Heart right ventricle (tissue), 16 donors: Measurements from ENCODE around the gene RRP8. TPM values are rescaled to one million over a fixed set of nuclear protein-coding genes. Genes with fewer than 3 reads are reported as not detected.

Experiments
- ATAC-seq, 8 donors: fragments of 200-7000 bp; cut with Tn5 transposase; one replicate each; pipeline ENCODE4 v1.9.1; 2020; ENCODE audit warnings: mild to moderate bottlenecking in 8 of 8, moderate library complexity in 8 of 8, moderate number of reproducible peaks in 1 of 8
- DNase-seq, 2 donors: peaks; one replicate each; pipeline ENCODE4 v3.0.0-alpha.2; 2020
- H3K27ac ChIP-seq, 10 donors: fragments of 200-600 bp; sonication (generic) in 2 of 10; one replicate each; pipeline versions ENCODE4 v1.5.0 to v1.8.0; 2020 to 2022; ENCODE audit warnings: mild to moderate bottlenecking in 3 of 10
- H3K27me3 ChIP-seq, 7 donors: fragments of 200-600 bp; one replicate each; pipeline ENCODE4 v1.8.0; 2021 to 2022; ENCODE audit warnings: mild to moderate bottlenecking in 2 of 7
- H3K36me3 ChIP-seq, 9 donors: fragments of 200-600 bp; sonication (generic) in 1 of 9; one replicate each; pipeline versions ENCODE4 v1.5.0 to v1.8.0; 2020 to 2022; ENCODE audit warnings: mild to moderate bottlenecking in 2 of 9
- H3K4me1 ChIP-seq, 9 donors: fragments of 200-600 bp; sonication (generic) in 1 of 9; one replicate each; pipeline versions ENCODE4 v1.5.0 to v1.8.0; 2020 to 2022; ENCODE audit warnings: mild to moderate bottlenecking in 4 of 9
- H3K4me3 ChIP-seq, 10 donors: fragments of 200-600 bp; sonication (generic) in 2 of 10; one replicate each; pipeline versions ENCODE4 v1.5.0 to v1.8.0; 2020 to 2022; ENCODE audit warnings: mild to moderate bottlenecking in 7 of 10, moderate library complexity in 2 of 10
- H3K9me3 ChIP-seq, 11 donors: fragments of 200-600 bp in 10 of 11; sonication (generic) in 2 of 11; one replicate each; pipeline versions ENCODE4 v1.5.0 to v1.8.0; 2013 to 2022; ENCODE audit warnings: mild to moderate bottlenecking in 2 of 11, control low read depth in 1 of 11, moderate library complexity in 1 of 11
- CTCF ChIP-seq, 9 donors: fragments of 200-600 bp; sonication (generic) in 2 of 9; IDR thresholded peaks; one replicate each; pipeline versions ENCODE4 v1.5.0 to v1.8.0; 2021 to 2022; ENCODE audit warnings: antibody characterized with exemption in 9 of 9, mild to moderate bottlenecking in 5 of 9, moderate library complexity in 1 of 9
- WGBS, 2 donors: extraction: QIAGEN DNeasy Blood & Tissue Kit; methylation state at CpG; one replicate each; pipeline ENCODE4 v1.1.7; 2013; ENCODE audit warnings: inconsistent platforms in 1 of 2; 5-methylcytosine and 5-hydroxymethylcytosine counted together
- intact Hi-C, 10 donors: fragments of 100-400 bp; cut with DNase I; formaldehyde crosslinking; loops; one replicate each; pipeline versions ENCODE4 v1.11.1 to v1.14.2; 2022
- polyA plus RNA-seq, 2 donors: library from polyadenylated mRNA; stranded (reverse); fragments of 200-250 nt; gene quantifications; one replicate each; pipeline ENCODE4 v1.2.3, GENCODE V29; 2013
- total RNA-seq, 10 donors: library from RNA; stranded (reverse); fragmentation: NEBNext Ultra II Directional in 3 of 10; extraction: Animal tissue kit (Norgen Biotek cat#: 25700) in 3 of 10; gene quantifications; one replicate each; pipeline versions ENCODE4 v1.2.1 to v1.2.4, GENCODE V29; 2021 to 2023
- donor health status: Arrhythmogenic right ventricular cardiomyopathy.
- donor health status: ischemic (EF 13 %, LVEDD 7.1; RV severe dilation, severe dysfunction).
- donor health status: healthy with polysubstance abuse.
- donor health status: DM: no; HTN: yes; CAD: no.
- donor health status: DM: no; HTN: no; CAD: no.
- donor health status: ischemic (EF 25% LVEDD 6.9; RV normal size, moderate dysfunction).
- donor health status: ischemic (EF 25% LVEDD 5.7; RV mildly dilated, moderate dysfunction).
- donor health status: healthy.
- donor health status: DM: yes; HTN: yes; CAD: no.
- donor health status: Ischemic cardiomyopathy.
- donor health status: ischemic (EF 35%, LVEDD 5.7; RV mildly dilated, moderate dysfunction).
- donor health status: nonischemic (EF 11% LVEDD 7.7; RV severe dilation, severe dysfunction).
- donor health status: DM: yes; HTN: yes; CAD: no.
- donor health status: PGD.
- donor health status: ischemic (EF 29% LVEDD 5.4; RV normal size, mild dysfunction).
- donor health status: nonischemic (EF 23%, LVEDD 6.1; RV moderate dilation, normal function).

The RRP8 gene
- total and polyA plus RNA-seq, 12 donors, result 12.1 to 23.3 (median 20.5) TPM

DNA sequence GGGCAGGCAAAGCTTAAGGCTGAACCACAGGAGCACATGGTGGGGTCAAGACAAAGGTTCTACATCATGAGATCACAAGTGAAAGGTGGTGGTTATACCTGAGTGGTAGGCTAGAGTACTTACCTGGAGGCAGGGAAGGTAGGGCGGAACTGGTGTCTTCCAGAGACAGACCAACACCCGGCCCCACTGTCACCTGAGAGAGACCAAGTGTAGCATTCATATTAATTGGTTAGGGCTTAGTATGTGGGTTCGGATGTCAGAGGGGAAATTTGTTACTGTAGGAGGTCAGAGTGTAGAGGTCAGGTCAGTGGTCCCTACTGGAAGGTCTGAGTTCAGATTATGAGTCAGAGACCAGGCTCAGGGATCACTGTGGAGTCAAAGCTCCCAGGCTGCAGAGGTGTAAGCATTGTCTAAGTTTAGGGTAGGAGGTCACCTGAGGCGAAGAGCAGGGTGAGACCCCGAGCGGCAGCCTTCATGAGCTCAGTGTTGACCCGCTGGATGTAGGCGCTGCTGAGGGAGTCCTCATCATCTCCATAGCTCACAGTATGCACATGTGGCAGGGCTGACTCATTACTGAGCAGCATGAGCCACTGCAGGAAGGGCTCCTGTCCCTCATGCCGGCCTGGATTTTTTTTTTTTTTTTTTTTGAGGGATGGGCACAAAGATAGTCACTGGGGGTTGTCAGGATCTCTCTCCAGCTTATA is 12.6 kb upstream of the RRP8 start:
- no peak for ATAC-seq
- peaks cover 0 to 46% (median 10%) of the 10 kb centered on the region in 9 donors for H3K36me3 ChIP-seq
- DNase-seq, result no peak
- H3K27ac ChIP-seq, result no peak overlapping the region
- WGBS, 2 donors, result 97 to 98% methylated on average over 9 of the region's 9 CpGs
- TF ChIP-seq CTCF (IDR thresholded peaks at IDR 0.05), result no peak
- no peaks in the 10 kb centered on the region for H3K27me3 ChIP-seq
- peaks cover 10 to 60% (median 37%) of the 10 kb centered on the region in 9 donors for H3K4me1 ChIP-seq
- H3K9me3 ChIP-seq, result no peaks in the 10 kb centered on the region
- no peak overlapping the region for H3K4me3 ChIP-seq
- intact Hi-C loops, result loop anchor here in 2 of 10 donors (5.0 to 10.0 kb wide), 2 partner anchors 59 to 66 kb away; partner anchors contain the start of gene MRPL17 (in 1 of the 2)

GRCh38 chr11:6615046-6615445 is 11.6 kb upstream of the RRP8 start:
- 92 to 94% methylated on average over 5 of the region's 5 CpGs for WGBS, 2 donors
- Histone ChIP-seq H3K4me1 (peaks cover 10 to 60% (median 46%) of the 10 kb centered on the region in 9 donors), H3K4me3 (no peak overlapping the region), H3K27me3 (no peaks in the 10 kb centered on the region), H3K27ac (no peak overlapping the region), H3K9me3 (no peaks in the 10 kb centered on the region), H3K36me3 (peaks cover 0 to 56% (median 20%) of the 10 kb centered on the region in 9 donors)
- DNase-seq (no peak), ATAC-seq (no peak)
- TF ChIP-seq CTCF (IDR thresholded peaks at IDR 0.05), result no peak
- intact Hi-C loops, result loop anchor here in 2 of 10 donors (5.0 to 10.0 kb wide), 2 partner anchors 60 to 67 kb away; partner anchors contain the start of gene MRPL17 (in 1 of the 2)

GRCh38 chr11:6614446-6614845 is 11.0 kb upstream of the RRP8 start:
- no peaks in the 10 kb centered on the region for H3K9me3 ChIP-seq
- peaks cover 2 to 62% (median 26%) of the 10 kb centered on the region in 9 donors for H3K36me3 ChIP-seq
- intact Hi-C loops, result loop anchor here in 3 of 10 donors (5.0 to 10.0 kb wide), 3 partner anchors 38 to 60 kb away; no protein-coding TSS in a partner anchor
- H3K4me3 ChIP-seq, result no peak overlapping the region
- DNase-seq (no peak), ATAC-seq (no peak)
- WGBS, 2 donors, result 94 to 96% methylated on average over 2 of the region's 2 CpGs
- H3K27ac ChIP-seq, result no peak overlapping the region
- no peaks in the 10 kb centered on the region for H3K27me3 ChIP-seq
- peaks cover 10 to 60% (median 41%) of the 10 kb centered on the region in 9 donors for H3K4me1 ChIP-seq
- TF ChIP-seq CTCF (IDR thresholded peaks at IDR 0.05), result no peak

DNA sequence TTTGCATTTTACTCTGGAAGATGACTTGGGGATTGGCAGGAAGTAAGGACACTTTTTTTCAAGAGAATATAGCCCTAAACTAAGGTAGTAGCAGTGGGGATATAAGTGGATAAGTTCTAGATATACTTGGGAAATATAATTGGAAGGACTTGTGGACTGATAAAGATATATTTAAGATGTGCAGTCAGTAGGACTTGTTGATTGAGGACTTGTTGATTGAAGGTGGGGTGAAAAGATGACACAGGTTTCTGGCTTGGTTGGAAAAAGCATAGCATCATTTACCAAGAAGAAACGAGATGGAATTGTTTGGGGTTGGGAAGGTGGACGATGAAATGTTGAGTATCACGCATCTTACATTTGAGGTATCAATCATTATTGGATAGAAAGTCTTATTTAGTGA is 10.1 kb upstream of the RRP8 start:
- Histone ChIP-seq H3K4me1 (peaks cover 8 to 64% (median 36%) of the 10 kb centered on the region in 9 donors), H3K4me3 (no peak overlapping the region), H3K27ac (peak overlapping the region in 9 of 10 donors; percentile 94 to 100 (median 98)), H3K27me3 (no peaks in the 10 kb centered on the region), H3K9me3 (no peaks in the 10 kb centered on the region), H3K36me3 (peaks cover 3 to 71% (median 35%) of the 10 kb centered on the region in 9 donors)
- WGBS, 2 donors, result 95 to 96% methylated on average over 3 of the region's 3 CpGs
- no peak for DNase-seq
- TF ChIP-seq CTCF (IDR thresholded peaks at IDR 0.05), result no peak
- intact Hi-C loops, result loop anchor here in 4 of 10 donors (2.0 to 10.0 kb wide), 4 partner anchors 39 to 69 kb away; partner anchors contain the start of gene MRPL17 (in 2 of the 4)
- ATAC-seq, result no peak
